ENCODE measurements around the gene CXCL12.

CXCL12 gene

DNA sequence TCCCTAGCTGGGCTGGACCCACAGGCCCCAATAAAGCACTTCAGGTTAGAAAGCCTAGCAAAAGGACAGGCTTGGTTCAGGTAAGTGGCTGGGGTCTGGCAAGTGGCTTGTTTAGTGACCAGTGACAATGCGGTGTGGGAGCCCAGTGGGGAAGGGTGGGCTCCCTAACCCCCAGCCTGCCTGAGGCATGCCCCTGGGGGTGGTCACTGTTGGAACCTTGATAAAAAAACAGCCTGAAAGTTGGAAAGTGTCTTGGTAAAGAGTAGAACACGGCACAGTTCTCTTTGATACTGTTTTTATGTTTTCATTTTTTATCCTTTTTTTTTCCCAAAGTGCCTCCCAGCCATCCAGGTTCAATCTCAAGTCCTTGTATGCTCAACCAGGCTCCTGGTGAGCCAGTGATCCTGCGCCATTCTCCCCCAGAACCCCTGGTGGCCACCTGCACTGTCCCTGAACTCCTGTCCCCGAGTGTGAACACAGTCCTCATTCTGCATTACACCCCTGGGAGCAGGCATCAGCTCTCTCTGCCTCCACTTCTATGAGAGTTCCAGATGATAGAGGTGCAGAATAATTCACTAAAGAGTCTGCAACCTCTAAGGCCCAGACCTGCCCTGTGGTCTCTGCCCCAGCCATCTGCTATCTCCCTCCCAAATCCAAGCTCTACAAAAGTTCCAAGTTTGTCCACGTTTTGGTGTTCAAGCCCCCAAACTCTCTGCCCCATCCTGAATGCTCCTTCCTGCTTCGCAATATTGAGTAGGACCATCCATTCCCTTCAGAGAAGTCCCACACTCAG lies 15.0 kb upstream of the CXCL12 start:
- no peak for DNase-seq (ENCODE audit: low spot score)

DNA sequence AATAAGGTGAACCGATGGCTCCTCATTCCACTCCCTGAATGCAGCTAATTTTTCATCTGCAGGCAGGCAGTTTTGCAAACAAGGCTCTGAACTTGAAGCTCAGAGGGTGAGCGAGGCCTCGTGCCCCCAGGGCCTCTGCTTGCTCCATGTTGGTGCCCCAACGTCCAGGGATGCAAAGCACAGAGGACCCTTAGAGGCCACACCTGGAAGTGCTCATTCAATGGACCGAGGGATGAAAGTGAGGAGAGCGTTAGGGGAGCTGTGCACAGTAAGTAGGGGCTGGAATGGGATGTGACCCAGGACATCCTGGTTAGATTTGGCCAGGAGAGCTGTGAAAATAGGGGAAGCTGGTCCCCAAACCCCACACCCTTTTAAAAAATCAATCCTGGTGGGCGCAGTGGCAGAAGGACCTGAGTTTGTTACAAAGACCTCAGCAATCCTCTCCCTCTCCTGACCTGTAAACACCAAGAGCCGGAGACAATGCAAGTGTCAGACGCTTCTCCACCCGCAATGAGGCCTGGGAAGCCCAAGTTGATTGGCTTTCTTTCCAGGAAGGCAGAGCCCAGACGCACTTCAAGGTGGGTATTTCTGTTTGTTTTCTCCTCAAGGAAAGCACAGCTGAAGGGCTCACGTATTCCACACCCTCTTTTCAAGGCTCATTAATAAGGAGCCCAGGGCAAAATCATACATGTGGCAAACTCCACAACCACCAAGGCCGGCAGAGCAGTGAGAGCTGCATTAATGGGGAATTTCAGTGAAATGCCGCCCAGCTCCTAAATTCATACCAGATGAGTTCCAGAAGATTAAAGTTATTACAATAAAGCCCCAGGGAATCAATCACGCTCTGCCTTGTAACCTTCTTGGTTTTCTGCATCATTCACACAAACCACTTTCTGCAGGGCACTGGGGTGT lies 14.1 kb upstream of the CXCL12 start:
- peak; percentile 53 for DNase-seq (ENCODE audit: low spot score)

DNA sequence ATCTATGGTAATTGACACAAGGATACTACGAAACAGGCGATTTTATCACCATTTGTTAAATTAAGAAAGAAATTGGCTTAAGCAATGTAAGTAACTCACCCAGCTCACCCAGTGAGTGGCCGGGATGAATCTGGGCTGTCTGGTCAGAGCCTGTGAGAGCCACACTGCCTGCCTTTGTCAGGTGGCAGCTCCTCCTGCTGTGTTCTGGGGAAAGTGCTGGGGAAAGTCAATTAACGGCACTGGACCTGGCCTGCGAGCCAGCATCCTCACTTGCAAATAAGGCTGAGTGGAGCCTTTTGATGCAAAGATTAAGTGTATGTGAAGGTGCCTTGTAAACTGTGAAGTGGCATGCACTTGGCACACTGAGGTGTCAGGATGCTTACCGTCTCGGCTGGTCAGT lies 13.4 kb upstream of the CXCL12 start:
- no peak for DNase-seq (ENCODE audit: low spot score)

DNA sequence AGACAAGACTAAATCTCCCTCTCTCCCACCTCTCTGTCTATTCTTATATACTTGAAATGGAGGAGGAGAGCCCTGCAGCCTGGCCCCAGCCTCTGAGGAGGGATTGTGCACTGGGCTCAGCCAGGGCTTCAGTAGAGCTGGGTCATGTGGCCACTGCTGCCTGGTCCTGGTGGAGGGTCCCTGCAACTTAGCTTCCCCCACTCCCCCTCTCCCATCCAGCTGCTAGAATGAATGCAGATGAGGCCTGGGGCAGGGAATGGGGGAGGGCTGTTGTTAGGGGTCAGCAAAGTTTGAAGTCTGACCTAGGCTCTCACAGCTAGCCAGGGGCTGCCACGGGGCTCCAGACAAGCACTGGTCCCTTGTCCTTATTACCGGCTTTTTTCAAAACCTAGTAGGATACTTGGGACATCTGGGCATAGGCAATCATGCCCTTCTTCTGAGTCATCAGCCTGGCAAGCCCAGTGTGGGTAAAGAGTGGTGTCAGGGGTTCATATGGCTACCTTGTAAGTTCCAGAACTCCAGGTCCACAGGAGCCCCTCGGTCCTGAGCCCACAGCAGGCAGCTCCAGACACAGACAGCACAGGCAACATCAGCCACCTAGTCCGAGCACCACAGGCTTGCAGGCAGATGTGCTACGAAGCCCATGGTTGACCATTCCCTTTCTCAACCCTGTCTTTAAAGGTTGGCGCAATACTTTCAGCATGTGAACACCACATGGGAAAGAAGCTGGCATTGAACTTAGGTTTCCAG lies 12.8 kb upstream of the CXCL12 start:
- DNase-seq (ENCODE audit: low spot score), result no peak

DNA sequence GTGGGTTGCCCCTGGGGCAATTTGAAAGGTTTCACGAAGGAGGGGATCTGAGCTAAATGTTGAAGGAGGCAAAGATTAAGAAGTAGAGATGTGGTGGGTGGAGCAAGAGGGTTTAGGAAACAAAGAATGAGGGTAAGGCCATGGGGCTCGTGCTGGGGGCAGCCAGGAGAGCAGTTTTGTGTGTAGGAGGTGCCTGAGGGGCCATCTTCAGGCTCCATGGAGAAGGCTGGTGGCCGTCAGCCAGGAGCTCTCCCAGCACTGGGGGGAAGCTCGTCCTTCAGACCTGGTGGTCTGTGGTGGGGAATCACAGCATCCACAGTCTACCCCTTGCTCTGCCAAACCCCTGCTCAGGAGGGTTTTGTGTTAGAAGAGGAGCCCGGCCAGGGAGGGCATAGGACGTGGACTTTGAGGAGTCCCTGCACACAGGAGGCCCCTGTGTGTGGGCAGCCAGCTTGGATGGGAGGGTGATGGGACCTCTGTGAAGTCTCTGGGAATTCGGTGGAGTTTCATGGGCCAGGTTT lies 11.8 kb upstream of the CXCL12 start:
- no peak for DNase-seq (ENCODE audit: low spot score)

DNA sequence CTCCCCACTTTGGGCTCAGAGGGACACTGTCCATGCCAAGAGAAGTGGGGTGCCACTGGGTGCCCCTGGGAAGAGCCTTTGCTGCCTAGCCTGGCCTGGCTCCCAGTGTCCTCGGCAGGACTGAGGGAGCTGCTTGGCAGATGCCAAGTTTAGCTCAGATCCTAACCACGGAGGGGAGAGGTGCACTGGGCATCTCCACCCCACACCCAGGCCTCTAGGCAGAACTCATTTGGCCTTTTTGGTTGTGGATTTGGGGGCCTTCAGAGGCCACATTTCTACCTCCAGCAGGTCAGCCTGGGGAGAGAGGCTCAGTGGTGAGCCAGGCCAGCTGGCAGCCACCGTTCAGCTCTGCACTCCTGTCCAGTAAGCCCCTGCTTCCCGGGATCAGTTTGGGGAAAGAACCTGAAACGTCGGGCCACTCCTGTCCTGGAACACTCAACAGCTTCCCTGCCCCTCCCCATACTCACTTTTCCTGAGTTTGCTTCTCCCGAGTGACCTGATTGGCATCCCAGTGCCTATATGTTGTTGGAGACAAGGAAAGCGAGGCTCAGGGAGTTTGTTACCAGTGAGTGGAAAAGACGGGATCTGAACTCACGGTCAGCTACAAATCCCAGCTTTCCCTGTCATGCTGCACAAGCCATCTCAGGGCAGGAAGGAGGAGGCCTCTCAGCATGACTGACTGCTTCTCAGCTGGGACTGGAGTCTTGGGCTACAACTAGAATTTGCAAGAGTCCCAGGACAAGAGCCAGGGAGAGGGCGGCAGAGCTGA lies 11.2 kb upstream of the CXCL12 start:
- no peak for DNase-seq (ENCODE audit: low spot score)

DNA sequence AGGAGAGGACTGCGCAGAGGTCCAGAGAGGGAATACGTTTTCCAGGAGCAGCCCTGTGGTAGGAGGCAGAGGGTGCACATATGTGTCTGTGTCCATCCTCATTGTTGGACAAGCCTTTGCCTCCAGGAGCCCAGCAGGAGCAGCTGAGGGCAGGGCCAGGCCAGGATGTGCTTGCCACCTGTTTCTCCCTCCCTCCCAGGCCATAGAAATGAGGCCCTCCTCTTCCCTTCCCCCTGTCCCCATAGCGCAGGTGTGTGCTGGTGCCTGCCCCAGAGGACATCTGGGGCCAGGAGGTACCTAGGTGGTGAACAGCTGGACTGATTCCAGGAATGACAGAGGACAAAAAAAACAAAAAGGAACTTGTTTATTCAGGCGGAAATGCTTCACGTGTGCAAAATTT lies 10.5 kb upstream of the CXCL12 start:
- DNase-seq (ENCODE audit: low spot score), result no peak

DNA sequence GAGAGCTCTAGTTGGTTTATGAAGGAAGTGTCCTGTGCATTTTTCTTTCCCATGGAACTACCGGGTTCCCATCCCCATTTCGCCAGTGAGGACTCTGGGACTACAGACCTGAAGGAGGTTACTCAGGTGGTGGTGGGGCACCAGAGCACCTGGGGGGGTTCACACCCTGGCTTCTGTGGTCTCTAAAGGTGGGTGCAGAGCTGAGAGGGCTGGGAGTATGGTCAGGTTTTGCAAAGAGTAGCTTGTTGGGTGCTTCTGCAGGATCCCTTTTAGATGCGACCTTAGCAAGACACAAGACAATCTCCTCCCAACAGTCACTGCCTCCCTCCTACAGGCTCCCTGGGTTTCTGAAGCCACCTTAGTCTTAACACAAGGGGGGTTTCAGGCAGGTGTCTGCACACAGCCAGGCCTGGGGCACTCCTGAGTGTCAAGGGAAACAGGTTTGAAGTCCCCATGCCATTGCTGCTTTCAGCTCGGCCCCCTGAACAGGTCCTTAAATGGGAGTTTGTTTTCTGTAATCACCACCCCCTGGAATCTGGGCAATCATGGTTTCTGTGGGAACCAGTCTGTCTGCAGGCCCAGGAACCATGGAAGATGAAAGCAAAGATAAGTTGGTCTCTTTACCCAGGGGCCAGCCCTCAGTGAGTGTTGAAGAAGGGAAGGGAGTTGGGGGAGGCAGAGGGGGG lies 9.9 kb upstream of the CXCL12 start:
- no peak for DNase-seq (ENCODE audit: low spot score)

DNA sequence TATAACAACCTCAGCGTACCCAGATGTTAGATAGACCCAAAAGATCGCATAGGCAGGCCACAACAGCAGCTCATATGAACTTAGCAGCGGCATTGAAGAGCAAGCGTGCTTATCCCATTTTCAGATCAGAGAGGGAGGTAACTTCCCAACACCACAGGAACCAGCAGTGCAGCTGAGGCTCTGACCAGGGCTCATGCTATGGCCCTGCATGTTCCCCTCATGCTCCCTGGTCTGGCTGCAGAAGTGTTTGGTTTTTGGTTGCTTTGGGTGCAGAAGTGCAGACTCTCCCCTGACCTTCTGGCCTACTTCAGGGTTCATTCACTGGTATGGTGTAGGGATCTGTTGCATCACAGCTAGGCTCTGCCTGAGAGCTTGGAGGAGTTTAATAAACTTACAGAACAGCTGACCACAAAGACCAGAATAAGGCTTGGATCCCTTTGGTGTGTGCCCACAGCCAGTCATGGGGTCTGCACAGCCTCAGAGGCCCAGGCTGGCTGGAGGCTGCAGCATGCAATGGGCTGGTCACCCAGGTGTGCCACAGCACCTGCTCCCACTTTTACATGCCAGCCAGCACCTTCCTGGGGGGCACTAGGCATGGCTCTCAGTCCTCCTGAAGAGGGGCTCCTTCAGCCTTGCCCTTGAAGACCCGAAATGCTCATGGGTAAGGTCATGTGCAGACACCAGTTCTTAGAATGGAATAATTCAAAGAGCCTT lies 9.1 kb upstream of the CXCL12 start:
- DNase-seq (ENCODE audit: low spot score), result no peak

DNA sequence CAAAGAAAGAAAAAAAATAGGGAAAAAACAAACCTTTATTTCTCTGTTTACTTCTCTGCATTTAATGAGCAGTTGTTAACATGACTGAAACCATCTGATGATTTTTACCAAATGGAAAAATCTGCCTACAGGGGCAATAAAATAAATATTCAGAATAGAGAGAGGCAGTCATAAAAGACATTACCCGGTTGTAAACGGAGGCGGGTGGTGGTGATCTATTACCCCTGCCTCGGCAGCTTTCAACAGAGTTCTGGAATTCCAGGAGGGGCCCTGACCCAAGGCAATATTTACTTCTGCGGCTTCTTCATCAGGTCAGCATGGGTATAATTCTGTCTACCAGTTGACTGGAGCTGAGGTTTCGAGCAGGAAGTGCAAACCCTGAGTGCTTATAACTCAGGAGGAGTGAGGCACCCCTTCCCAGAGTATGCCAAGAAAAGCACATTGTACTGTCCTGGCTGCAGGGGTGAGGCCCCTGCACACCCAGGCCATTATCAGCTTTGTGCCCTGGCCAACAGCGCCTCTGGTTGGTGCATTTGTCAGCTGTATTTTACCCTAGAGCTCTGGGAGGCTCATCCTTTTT lies 8.2 kb upstream of the CXCL12 start:
- DNase-seq (ENCODE audit: low spot score), result no peak

DNA sequence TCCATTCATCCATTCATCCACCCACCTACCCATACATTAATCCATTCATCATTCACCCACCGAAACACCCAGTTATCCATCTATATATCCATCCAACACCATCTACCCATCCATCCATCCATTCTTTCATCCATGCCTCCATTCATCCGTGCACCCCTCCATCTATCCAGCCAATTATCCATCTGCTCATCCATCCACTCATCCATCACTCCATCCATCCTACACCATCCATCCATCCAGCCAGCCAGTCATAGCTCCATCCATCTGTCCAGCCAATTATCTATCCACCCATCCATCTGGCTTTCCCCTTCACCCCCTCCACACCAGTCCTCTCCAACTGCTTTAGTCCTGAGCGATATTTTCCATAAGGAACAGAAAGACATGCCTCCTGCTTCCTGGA lies 7.5 kb upstream of the CXCL12 start:
- DNase-seq (ENCODE audit: low spot score), result no peak

DNA sequence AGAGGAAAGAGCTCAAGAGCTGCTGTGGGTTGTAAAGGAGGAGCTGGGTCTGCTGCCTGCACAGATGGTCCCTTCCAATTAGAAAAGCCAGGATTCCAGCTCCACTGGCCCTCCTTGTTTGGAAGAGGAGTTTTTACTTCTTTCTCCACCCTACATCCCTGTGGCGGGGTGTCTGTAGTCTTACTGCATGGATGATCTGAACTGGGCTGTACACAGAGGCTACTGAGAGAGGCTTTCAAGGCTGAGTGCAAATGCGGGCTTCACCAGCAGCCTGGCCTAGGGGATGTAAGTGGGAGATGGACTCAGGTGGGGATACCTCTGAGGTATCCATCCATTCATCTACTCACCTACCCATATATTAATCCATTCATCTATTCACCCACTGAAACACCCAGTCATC lies 7.1 kb upstream of the CXCL12 start:
- no peak for DNase-seq (ENCODE audit: low spot score)

DNA sequence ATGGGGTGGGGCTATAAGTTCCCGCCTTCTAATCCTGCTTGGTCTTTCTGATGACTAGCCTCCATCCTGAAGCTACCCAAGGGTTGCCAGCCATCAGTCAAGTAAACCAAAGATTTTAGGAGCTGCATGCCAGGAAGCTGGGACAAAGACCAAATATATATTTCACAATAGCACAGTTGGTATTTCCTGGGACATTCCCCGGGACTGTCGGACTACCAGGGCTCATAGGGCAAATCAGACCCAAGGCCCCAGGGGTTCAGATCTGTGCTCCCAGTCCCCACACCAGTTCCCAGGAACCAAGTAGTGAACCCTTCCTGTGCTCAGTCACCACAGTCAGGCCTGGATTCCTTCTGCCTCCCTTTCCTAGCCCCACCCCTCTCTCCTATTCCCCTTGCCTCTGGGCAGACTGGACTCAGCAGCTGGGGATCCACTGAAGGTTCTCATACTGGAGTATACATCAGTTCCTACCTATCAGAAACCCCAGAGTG lies 5.7 kb upstream of the CXCL12 start:
- DNase-seq (ENCODE audit: low spot score), result peak; percentile 41

DNA sequence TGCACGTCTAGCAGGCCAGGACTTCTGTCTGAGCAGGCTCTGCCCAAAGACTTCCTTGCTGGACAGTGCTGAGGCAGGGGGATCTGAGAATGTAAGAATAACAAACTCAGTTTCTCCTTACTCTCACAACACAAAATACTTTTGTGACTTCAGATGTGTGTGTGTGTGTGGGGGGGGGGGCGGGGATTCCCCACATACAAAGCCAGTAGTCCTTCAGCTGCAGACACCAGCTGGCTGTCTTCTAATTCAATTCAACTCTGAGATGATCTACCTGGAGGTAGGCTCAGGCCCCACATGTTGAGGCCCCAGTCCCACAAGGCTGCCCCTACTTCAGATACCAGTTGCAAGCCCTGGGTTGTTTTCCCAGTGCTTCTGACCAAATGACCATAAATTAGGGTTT lies 4.7 kb upstream of the CXCL12 start:
- DNase-seq (ENCODE audit: low spot score), result no peak

DNA sequence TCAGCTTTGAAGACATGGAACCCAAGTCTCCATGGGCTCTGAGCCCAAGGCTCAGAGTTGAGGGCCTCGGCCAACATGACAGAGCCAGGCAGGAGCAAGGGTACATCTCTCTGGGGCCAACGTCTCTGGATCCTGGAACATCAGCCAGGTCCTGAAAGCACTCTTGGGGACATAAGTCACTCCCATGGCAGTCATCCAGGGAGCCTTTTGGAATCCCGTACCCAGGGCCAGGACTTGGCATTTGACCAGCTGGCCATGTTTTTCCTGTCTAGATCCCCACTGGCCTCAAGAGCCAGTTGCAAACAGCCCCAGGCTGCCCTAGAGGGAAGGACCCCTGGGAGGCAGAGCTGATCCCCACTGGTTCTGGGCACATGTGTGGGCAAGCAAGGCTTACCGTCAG lies 4.3 kb upstream of the CXCL12 start:
- no peak for DNase-seq (ENCODE audit: low spot score)

DNA sequence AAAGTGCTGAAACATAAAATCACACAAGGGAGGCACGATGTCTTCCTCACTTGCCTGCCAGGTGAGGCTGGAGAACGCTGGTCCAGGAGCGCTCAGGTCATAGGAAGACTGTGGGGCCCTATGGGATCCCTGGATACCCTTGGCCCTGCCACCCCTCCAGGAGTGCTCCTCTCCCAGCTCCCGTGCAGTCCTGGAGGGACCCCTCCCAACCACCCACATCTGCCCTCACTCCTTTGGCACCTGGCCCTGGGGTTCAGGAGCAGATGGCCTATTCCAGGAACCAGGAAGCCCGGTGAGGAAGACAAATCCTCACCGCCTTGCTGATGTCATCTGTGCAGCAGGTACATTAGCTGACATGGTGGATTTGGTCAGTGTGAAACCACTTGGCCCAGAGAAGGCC lies 3.7 kb upstream of the CXCL12 start:
- DNase-seq (ENCODE audit: low spot score), result no peak

DNA sequence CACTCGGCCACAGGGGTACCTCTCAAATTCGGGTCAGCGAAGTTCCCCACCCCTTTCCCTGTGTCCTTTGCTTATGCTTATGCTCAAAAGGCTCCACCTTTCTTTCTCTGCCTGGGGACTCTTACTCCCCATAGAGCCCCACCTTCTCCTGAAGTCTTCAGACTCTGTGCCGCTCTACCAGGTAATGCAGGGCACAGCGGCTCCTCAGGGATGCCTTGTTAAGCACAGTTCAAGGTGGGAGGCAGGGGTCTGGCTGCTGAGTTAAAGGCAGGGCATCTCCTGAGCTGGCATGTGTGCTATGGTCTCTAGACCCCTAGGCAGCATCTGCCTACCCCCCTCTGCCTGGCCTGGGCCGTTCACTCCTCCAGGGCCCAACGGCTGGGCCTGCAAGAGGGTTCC lies 3.0 kb upstream of the CXCL12 start:
- no peak for DNase-seq (ENCODE audit: low spot score)

DNA sequence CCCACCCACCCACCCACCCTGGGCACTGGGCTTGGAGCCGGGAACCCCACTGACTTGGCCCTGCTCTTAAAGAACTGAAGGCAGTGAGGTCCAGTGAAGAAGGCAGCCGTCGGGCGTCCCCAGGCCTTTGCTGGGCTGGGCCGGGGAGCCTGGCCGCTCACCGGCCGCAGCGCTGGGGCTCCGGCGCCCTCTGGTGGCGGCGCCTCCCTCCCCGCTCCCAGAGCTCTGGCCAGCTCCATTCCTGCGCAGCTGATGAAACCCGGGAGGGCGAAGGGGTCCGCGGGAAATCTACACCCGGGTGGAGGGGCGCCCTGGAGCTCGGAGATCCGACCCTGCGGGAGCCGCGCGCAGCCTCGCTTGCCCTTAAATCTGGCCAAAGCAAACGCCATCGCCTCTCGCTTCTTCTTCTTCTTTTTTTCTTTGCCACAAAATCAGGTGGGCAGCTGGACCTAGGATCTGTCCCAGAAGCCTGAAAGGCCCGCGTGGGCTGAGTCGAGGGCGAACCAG lies 1.7 kb upstream of the CXCL12 start:
- DNase-seq (ENCODE audit: low spot score), result peak; percentile 95

DNA sequence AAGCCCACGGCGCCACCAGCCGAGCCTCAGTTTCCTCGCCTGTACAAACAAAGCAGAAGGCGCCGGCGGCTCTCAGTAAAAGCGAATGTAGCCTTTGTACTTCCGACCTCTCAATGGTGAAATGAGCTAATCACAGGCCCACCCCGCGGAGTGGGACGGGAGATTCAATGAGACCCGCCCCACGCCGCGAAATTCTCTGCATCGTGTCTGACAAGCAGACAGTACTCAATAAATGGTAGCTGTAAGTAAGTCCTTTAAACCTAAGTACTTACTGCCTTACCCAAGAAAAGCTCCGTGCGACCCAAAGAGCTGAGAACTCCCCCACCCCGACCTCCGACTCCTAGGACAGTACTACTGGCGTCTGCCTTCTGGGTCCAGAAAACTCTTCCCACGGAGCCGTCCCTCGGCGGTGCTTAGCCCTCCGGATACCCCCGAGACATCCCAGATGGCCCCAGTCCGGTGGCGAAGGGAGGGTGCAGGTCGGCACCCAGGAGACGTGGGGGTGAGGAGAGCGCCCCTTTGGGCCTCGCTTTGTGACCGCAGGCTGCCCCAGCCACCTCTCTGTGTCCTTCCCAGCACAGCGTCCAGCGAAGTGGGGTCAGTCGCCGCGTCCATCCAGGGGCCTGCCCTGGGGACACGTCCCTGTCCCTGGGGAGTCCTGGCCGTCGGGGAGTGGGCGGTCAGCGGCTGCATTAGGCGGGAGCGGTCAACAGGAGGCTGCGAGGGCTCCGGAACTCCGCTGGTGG lies 972 bp upstream of the CXCL12 start:
- no peak for DNase-seq (ENCODE audit: low spot score)

All from AG20443 (cell line).